ENCODE results near the gene FAM3A.

Gene FAM3A

GRCh38 chrX:154458954-154459778 lies 56.9 kb downstream of the FAM3A start:
- DNase-seq (ENCODE audit: extremely low read depth, low read depth): no peak

GRCh38 chrX:154458116-154458953 lies 57.7 kb downstream of the FAM3A start, which contains the start of gene PLXNA3:
Gene PLXNA3 (plus strand): TSS chrX:154458281. CDS start chrX:154460184, 1,903 bp downstream.
- DNase-seq (ENCODE audit: extremely low read depth, low read depth): no peak

More at GRCh38 chrX:154458954-154459778, 56.9 kb downstream of the FAM3A start:
- TF ChIP-seq CTCF (IDR thresholded peaks at IDR 0.05; ENCODE audit: low read depth, low read length): no peak

GRCh38 chrX:154457491-154458115 lies 58.4 kb downstream of the FAM3A start:
- DNase-seq (ENCODE audit: extremely low read depth, low read depth): no peak
- TF ChIP-seq CTCF (IDR thresholded peaks at IDR 0.05; ENCODE audit: low read depth, low read length): no peak

More at GRCh38 chrX:154458116-154458953, 57.7 kb downstream of the FAM3A start, which contains the start of gene PLXNA3:
- TF ChIP-seq CTCF (IDR thresholded peaks at IDR 0.05; ENCODE audit: low read depth, low read length): no peak
